HG03060 (cell line): Measurements from ENCODE around the gene CCR7.

Experiments used
- ATAC-seq: cut with Tn5 transposase; IDR thresholded peaks from one replicate; pipeline ENCODE4 v1.9.1; 2021; ENCODE audit warnings: low read depth, moderate number of reproducible peaks; ENCODE audit not compliant: unreplicated experiment

The CCR7 gene

DNA sequence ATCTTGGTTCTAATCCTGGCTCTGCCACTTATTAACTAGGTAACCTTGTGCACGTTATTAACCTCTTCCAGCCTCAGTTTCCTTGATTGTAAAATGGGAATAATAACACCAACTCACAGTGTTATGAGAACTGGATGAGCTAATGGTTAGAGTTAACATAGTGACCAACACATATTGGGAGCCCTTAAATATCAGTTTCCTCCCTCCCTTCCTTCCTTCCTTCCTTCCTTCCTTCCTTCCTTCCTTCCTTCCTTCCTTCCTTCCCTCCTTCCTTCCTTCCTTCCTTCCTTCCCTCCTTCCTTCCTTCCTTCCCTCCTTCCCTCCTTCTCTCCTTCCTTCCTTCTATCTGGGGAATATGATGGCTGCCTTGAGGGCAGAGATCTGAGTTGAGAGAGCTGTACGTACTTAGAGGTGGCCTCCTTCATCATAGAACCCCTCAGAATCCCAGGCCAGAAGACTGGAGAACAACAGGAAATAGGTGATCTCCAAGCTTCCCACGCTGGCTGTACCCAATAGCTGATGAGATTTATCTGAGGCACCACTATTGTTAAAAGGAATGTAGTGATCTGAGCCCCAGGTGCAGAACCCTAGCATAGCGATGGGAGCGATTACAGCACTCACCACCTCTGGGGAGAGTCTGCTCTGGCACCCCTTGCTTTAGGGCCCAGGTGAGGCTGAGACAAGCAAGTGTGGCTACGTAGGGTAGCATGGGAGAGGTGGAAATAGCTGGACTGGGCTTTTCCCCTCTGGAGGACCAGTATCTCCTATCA is 26.2 kb downstream of the CCR7 start:
- no peak for ATAC-seq

DNA sequence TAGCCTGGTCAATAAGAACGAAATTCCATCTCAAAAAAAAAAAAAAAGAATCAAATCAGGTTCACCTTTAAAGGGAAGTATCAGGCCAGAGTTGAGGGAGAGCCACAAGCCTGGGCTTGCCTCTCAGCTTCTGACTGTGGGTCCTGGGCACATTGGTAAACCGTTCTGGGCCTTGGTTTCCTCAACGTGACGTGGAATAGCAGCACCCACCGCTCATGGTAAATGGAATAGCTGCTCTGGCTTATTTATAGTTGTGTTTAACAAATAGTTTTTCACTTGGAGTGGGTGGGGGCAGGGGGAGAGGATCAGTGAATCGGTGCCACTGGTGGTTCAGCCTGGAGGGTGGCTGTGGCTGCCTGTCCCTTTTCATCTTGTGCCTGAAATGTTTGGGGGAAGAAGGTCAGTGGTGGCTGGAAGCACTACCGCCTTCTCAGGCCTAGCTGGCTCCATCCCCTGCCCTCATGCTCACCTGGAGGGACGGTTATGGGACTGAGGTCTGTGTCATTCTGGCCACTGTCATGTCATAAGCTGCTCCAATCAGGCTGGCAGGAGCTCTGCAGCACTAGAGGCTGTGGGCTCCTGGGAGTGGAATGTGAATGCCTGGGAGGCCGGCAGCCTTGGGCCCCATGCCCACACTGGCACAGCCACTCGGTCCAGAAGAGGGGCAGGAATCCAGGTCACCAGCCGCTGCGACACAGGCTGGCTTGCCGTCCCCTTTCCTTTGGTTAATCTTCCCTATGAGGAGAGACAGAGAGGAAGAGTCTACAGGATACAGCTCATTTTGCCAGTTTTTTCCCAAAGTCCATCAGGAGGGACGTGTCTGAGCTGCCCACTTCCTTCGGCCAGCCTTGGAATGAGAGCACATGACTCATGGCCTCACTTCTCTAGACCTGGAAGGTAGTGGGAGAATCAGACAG is 27.0 kb downstream of the CCR7 start:
- no peak for ATAC-seq

DNA sequence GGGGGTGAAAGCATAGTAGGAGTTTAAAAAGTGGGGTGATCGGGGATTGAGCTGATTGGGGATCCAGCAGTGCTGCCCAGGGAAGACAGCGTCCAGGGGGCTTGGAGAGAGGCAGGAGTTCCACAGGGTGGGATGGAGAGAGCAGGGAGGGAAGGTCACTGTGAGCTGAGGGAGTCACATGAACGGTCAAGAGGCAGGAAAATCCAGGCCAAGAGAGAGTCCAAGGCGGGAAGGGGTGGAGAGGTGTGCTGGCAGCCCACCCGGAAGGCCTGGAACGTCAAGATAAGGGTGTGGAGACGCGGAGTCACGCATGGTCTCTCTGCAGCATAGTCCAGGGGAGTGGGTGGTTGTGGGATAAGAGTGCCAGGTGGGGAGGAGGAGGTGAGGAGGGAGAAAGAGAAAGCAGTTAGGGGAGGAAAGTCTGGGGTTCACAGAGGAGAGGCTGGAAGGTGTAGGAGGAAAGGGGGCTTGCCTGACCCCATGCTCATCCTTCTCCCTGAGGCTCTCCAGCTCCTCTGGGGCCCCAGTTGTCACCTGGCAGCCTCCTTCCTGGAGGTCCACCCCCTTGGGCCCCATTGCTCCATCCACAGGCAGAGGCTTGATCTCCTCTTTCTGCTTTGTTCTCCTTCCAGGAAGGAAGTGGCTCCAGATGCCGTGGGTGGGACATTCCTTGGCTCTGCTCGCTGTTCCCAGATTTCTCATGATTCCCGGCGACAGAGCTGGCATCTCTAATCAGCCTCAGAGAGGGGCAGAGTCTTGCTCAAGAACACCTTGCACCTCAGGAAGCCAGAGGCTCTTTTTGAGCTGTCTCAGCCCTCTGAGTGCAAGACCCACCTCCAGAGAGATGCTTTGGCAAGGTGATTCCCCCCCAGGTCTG is 28.7 kb downstream of the CCR7 start:
- no peak for ATAC-seq

DNA sequence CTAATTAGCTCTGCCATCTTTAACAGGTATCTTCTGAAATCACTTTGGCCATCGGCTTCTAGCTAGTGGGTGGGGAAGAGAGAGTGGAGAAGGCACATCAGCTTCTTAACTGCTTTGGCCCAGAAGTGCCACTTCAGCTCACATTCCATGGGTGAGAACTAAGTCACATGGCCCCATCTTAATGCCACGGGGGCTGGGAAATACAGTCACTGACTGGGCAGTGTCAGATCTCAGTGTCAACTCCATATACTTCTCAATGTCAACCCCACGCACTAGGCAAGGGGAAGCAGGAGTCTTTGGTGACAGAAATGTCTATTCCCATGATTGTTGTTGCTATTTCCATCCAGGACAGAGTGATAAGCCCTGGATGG is 29.4 kb downstream of the CCR7 start:
- ATAC-seq = no peak

DNA sequence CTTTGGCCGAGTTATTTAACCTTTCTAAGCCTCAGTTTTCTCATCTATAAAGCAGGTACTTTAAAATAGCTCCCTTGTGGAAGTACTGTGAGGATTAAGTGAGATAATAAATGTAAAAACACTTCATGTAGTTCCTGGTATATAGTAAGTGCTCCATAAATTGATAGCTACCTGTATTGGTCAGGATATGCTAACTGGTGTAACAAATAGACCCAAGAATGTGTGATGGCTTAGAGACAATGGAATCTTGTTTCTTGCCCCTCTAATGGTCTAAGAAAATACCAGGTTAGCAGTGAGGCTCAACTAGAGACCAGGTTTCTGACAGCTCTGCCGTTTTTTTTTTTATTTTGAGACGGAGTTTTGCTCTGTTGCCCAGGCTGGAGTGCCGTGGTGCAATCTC is 29.8 kb downstream of the CCR7 start:
- ATAC-seq = no peak

DNA sequence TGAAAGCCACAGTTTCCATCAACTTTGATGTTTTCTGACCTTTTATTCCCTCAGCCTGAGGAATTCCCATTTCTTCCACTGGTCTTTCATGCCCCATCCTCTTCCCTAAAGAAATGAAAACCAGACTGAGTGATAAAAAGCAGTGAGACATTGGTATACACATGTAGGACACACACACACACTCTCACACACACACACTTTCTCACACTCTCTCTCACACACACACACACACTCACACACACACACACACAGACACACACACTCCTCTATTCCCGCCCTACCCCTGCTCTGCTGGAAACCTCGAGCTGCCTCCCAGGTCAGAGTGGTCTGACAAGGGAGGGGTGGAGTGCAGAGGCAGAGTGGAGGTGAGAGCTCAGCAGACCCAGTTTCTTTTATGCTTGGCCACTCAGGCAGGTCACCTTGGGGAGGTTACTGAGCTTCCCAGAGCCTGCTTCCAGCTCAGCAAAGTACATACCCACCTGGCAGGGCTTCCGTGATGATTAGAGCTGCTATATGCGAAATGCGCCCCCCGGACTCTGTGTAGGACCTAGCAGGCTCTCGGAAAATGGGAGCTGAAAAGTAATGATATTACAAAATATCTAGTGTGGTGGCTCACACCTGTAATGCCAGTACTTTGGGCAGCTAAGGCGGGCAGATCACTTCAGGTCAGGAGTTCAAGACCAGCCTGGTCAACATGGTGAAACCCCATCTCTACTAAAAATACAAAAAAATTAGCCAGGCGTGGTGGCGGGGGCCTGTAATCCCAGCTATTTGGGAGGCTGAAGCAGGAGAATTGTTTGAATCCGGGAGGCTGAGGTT is 30.7 kb downstream of the CCR7 start:
- ATAC-seq = no peak

DNA sequence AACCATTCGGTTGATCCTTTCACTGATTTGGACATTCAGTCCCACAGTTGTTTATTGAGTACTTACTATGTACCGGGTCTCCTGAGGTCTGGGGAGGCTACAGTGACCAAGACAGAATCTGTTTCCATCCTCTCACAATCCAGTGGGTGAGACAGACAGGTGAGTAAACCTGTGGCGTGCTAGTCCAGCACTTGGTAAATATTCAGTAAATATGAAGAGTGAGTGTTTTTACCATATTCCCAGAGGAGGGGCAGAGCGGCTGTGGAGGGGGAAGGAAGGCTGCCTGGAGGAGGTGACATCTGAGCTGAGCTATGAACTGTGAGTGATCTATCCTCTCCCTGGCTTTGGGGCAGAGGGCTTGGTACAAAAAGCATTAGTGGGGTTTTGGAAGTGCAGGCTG is 31.4 kb downstream of the CCR7 start:
- no peak for ATAC-seq

DNA sequence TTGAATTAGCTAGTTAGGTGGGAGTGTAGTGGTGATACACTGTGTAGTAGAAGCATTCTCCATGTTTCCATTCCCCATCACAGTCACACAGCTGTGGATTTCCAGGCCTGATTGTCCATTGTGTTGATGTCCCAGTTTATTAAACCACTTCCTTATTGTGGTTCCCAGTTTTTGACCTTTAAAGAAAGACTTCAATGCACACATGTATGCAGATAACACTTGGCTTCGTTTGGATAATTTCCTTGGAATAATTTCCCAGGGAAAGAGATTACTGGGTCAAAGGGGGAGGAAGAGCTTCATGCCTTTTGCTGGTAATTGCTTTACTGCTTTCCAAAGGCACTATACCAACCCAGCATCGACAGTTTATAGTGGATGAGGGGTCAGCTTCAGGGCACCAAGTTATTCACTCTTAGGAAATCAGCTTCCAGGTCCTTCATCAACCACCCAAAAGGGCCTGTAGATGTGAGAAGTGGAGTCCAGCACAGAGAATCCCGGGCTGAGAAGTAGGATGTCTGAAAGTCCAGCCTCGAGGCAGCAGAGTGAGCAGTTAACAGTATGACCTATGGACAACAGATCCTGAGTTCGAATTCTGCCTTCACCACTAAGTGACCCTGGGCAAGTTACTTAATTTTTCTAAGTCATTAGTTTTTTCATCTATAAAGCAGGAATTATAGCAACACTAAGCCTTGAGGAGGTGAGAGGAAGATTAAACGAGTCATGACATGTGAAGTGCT is 32.6 kb downstream of the CCR7 start:
- no peak for ATAC-seq

DNA sequence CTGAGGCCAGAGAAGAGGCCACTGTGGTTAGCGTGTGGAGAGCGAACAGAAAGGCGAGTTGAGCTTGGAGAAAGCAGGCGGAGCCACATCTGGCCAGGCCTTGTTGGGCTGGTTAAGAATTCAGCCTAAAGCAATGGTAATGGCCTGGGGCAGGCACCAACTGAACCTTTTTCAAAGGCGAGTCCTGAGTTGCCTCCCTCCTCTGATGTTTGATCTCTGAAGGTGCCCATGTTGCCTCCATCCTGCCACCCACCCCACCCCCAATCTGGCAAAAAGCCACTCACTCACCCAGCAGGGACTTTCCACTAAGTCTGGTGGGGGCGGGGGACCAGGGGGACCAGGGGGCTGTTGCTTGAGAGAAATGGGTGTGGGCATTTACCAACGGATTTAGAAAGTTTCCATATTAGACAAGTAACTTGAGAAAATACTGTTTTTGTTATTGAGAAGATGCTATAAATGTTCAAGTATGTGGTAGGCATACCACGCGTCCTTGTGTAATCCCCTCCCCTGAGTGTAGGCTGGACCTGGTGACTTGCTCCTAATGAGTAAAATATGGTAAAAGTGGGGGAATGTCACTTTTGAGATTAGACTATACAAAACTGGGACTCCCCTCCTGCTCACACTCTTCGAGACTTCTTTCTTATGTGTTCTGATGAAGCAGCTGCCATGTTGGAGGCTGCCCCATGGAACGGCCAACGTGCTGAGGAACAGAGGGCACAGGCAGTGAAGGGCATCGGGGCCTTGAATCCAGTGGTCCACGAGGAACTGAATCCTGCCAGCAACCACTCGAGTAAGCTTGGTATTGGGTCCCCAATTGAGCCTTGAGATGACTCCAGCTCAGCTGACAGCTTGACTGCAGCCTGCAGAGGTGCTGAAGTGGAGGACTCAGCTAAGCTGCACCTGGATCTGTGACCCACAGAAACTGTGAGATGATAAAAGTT is 34.0 kb downstream of the CCR7 start:
- no peak for ATAC-seq

DNA sequence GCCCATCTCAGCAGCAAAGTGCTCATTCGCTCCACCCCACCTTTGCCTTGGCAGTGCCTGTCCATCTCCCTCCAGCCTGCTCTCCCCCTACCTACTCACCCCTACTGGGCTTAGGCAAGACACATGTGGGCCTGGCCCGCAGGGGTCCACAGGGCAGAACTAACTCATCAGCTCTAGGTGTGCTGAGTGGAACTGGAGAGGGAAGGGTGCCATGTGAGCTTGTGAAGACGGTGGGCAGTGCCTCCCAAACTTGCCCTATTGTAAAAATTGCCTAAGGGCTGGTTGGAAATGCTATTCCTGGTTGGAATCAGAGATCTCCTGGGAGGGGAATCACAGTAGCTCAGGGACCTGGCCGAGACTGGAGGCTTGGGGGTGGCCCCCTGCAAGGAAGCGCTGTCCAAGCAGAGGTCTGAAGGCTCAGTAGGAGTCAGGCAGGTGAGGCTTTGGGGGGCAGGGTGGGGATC is 34.7 kb downstream of the CCR7 start:
- no peak for ATAC-seq

DNA sequence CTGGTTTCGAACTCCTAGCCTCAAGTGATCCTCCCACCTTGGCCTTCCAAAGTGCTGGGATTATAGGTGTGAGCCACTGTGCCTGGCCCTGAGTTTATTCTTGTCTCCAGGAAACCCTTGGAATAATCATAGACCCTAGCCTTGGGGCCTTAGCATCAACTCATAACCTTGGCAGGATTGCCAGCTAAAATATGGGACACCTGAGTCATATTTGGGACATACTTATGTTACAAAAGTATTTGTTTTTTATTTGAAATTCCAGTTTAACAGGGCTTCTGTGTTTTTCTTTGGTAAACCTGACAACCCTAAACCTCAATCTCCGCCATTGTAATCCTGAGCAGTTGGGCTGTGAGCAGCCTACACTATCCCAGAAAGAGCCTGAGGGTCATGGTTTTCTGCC is 35.3 kb downstream of the CCR7 start:
- ATAC-seq = no peak

DNA sequence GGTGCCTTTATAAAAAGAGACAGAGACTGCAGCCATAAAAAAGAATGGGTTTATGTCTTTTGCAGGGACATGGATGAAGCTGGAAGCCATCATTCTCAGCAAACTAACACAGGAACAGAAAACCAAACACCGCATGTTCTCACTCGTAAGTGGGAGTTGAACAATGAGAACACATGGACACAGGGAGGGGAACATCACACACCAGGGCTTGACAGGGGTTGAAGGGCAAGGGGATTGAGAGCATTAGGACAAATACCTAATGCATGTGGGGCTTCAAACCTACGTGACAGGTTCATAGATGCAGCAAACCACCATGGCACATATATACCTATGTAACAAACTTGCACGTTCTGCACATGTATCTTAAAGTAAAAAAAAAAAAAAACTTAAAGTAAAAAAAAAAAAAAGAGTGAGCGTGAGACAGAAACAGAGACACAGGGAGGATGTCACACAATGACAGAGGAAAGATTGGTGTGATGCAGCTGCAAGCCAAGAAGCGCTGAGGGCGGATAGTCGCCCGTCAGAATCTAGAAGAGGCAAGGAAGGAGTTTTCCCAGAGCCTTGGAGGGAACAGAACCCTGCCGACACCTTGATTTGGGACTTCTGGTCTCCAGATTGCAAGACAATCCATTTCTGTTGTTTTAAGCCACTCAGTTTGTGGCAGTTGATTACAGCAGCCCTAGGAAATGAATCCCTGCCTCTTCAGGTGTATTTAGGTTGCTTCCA is 36.4 kb downstream of the CCR7 start:
- no peak for ATAC-seq

DNA sequence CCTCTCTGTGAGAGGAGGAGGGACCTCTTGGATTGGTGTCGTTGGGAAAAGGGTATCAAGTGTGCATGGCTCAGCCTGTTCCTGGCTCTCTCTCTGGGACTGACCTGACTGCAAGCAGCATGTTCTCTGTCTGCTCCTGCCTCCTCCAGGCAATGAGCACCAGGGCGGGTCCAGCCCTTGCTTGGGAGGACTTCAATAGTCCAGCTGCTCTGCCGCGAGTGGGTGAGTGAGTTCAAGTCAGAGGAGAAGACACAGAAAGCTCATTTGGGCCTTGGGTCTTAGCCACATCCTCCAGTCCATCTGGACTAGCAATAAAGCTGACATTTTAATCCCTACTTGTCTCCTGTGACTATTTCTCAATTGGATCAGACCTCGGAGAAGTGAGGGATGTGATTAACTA is 38.6 kb downstream of the CCR7 start:
- no peak for ATAC-seq

DNA sequence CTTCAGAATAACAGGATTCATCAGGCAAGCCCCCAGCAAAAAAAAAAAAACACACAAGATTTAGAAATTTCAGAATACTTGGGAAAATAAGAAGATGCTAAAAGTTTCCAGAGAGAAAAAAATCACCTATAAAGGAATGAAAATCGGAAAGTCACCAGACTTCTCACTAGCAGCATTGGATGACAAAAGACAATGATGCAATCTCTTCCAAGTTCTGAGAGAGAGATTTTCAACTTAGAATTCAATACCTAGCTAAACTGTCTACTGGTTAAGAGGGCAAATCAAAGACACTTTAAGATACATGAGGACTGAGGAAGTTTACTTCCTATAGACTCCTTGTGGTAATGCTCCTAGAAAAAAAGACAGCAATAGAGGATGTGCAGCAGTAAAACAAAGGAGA is 40.0 kb downstream of the CCR7 start:
- no peak for ATAC-seq

DNA sequence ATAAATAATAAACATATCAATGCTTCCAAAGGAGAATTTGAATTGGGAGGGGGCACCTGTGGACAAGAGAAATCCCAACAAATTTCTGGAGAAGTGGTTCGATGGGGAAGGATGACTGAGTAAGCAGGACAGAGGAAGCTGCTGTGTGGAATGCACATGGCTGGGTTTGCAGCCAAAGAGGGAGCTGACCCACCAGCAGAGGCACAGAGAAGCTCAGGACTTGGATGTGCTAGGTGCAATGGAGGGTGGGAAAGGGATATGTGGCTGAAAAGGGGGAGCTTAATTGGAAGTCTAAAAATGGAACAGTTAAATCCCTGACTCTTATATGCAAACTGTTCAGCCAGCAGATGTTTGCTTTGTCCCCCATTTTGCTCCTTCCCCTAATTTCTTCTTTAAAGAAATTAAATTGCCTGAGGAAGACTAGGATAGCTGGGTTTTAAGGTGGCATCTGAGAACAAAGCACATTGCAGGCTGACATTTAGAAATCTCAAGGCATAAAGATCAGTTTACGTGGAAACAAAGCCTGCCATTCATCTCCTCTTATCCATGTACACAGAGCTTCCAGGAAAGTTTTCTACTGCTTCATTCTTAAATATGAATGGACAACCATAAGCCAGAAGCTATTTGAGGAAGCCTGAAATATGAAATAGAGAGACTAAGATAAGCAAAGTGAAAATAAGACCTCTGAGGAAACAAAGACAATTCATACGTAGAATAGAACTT is 40.9 kb downstream of the CCR7 start:
- no peak for ATAC-seq

DNA sequence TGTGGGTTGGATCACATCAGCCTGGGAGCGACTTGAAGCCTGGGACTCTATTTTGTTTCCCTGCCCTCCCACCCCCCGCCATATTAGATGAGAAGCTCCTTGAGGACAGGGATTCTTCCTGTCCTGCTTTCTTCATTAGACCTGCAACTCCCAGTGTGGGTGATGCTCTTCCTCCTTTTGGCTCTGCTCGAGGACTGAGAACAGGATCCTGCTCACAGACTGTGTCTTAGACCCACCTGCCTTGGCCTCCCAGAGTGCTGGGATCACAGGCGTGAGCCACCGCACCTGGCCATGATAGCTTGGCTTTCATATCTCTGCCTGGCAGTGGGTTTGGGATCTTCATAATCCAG is 42.3 kb downstream of the CCR7 start:
- ATAC-seq = no peak
